ENCODE data around the gene OSBPL9. TPM values are rescaled to one million over a fixed set of nuclear protein-coding genes. Genes with fewer than 3 reads are reported as not detected.

OSBPL9 gene
- total and polyA plus RNA-seq, 9 of the 15 experiments (the other 6 are each of a cell fraction or from before 2014, with no cell fraction given), result 43.9 to 217 (median 170) TPM

DNA sequence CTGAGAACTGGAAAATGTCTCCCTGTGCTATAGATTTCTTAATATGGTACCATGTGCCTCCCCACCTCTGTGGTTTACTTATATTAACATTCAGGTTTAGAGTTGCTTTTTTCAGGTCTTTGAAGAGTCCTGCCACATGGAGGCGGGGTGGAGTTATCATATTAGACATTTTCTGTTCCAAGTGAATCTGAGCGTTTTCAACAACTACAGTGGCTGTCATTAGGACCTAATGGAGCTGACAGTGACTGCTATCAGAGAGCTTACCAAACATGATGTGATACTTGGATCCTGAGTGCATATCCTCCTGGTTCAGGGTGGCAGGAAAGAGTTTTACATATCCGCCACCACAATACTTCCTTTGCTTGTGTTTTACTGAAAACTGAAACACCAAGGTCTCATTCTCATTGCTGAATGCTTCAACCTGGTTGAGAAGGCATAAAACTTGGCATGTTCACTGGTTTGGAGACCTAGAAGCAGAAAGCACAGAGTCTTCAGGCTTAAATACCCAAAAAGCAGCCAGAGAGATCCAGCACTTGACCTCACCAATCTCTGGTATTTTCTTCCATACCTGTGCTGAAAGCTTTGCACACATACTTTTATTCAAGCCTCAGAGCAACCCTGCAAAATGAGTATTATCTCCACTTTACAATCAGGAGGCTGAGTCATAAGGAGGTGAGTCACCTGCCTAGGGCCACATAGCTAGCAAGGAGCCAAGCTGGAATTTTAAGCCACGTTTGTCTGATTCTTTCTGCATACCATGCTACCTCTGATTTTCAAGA, 47.4 kb upstream of the OSBPL9 start (continued):
- TF ChIP-seq, protein P1, sequence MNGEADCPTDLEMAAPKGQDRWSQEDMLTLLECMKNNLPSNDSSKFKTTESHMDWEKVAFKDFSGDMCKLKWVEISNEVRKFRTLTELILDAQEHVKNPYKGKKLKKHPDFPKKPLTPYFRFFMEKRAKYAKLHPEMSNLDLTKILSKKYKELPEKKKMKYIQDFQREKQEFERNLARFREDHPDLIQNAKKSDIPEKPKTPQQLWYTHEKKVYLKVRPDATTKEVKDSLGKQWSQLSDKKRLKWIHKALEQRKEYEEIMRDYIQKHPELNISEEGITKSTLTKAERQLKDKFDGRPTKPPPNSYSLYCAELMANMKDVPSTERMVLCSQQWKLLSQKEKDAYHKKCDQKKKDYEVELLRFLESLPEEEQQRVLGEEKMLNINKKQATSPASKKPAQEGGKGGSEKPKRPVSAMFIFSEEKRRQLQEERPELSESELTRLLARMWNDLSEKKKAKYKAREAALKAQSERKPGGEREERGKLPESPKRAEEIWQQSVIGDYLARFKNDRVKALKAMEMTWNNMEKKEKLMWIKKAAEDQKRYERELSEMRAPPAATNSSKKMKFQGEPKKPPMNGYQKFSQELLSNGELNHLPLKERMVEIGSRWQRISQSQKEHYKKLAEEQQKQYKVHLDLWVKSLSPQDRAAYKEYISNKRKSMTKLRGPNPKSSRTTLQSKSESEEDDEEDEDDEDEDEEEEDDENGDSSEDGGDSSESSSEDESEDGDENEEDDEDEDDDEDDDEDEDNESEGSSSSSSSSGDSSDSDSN (IDR thresholded peaks at IDR 0.05; ENCODE audit: borderline replicate concordance in 1 of 2, low read depth in 2 of 2, low read length in 2 of 2), result no peak
- TF ChIP-seq ARID1B (IDR thresholded peaks at IDR 0.05) (peak; percentile 92), TBP (optimal IDR thresholded peaks at IDR 0.05; ENCODE audit: low read depth, low read length) (no peak), ZNF766 (CRISPR knock-in tag; conservative IDR thresholded peaks at IDR 0.05) (0 out of 2 replicates have a peak, but pooled peaks have one; percentile 30), ARID2 (IDR thresholded peaks at IDR 0.05) (no peak), MBD2 (IDR thresholded peaks at IDR 0.05; ENCODE audit: borderline replicate concordance, low read depth) (no peak), ZBTB8A (IDR thresholded peaks at IDR 0.05; ENCODE audit: partially characterized antibody) (no peak), SOX6 (IDR thresholded peaks at IDR 0.05) (peak; percentile 64; the same call in 1 of the 2 replicates), CCAR2 (IDR thresholded peaks at IDR 0.05; ENCODE audit: low read depth, low read length) (no peak), ZNF551 (CRISPR knock-in tag; IDR thresholded peaks at IDR 0.05) (no peak), ZEB2 (IDR thresholded peaks at IDR 0.05) (peak; percentile 94)
- TF ChIP-seq, protein P2, sequence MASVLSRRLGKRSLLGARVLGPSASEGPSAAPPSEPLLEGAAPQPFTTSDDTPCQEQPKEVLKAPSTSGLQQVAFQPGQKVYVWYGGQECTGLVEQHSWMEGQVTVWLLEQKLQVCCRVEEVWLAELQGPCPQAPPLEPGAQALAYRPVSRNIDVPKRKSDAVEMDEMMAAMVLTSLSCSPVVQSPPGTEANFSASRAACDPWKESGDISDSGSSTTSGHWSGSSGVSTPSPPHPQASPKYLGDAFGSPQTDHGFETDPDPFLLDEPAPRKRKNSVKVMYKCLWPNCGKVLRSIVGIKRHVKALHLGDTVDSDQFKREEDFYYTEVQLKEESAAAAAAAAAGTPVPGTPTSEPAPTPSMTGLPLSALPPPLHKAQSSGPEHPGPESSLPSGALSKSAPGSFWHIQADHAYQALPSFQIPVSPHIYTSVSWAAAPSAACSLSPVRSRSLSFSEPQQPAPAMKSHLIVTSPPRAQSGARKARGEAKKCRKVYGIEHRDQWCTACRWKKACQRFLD (CRISPR knock-in tag; IDR thresholded peaks at IDR 0.05), result no peak; the same call in 1 of the 2 replicates
- TF ChIP-seq, protein P3, sequence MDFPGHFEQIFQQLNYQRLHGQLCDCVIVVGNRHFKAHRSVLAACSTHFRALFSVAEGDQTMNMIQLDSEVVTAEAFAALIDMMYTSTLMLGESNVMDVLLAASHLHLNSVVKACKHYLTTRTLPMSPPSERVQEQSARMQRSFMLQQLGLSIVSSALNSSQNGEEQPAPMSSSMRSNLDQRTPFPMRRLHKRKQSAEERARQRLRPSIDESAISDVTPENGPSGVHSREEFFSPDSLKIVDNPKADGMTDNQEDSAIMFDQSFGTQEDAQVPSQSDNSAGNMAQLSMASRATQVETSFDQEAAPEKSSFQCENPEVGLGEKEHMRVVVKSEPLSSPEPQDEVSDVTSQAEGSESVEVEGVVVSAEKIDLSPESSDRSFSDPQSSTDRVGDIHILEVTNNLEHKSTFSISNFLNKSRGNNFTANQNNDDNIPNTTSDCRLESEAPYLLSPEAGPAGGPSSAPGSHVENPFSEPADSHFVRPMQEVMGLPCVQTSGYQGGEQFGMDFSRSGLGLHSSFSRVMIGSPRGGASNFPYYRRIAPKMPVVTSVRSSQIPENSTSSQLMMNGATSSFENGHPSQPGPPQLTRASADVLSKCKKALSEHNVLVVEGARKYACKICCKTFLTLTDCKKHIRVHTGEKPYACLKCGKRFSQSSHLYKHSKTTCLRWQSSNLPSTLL (IDR thresholded peaks at IDR 0.05), result no peak
- TF ChIP-seq, protein P4, sequence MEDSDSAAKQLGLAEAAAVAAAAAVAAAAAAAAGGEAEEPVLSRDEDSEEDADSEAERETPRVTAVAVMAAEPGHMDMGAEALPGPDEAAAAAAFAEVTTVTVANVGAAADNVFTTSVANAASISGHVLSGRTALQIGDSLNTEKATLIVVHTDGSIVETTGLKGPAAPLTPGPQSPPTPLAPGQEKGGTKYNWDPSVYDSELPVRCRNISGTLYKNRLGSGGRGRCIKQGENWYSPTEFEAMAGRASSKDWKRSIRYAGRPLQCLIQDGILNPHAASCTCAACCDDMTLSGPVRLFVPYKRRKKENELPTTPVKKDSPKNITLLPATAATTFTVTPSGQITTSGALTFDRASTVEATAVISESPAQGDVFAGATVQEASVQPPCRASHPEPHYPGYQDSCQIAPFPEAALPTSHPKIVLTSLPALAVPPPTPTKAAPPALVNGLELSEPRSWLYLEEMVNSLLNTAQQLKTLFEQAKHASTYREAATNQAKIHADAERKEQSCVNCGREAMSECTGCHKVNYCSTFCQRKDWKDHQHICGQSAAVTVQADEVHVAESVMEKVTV (CRISPR knock-in tag; IDR thresholded peaks at IDR 0.05), result peak; percentile 40; the same call in 1 of the 2 replicates
- TF ChIP-seq, protein P5, sequence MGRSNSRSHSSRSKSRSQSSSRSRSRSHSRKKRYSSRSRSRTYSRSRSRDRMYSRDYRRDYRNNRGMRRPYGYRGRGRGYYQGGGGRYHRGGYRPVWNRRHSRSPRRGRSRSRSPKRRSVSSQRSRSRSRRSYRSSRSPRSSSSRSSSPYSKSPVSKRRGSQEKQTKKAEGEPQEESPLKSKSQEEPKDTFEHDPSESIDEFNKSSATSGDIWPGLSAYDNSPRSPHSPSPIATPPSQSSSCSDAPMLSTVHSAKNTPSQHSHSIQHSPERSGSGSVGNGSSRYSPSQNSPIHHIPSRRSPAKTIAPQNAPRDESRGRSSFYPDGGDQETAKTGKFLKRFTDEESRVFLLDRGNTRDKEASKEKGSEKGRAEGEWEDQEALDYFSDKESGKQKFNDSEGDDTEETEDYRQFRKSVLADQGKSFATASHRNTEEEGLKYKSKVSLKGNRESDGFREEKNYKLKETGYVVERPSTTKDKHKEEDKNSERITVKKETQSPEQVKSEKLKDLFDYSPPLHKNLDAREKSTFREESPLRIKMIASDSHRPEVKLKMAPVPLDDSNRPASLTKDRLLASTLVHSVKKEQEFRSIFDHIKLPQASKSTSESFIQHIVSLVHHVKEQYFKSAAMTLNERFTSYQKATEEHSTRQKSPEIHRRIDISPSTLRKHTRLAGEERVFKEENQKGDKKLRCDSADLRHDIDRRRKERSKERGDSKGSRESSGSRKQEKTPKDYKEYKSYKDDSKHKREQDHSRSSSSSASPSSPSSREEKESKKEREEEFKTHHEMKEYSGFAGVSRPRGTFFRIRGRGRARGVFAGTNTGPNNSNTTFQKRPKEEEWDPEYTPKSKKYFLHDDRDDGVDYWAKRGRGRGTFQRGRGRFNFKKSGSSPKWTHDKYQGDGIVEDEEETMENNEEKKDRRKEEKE (IDR thresholded peaks at IDR 0.05; ENCODE audit: borderline replicate concordance in 1 of 2, control insufficient read depth in 1 of 2, low read depth in 2 of 2, low read length in 1 of 2), result no peak
